Osteoblast (primary cell): ENCODE results near the gene YTHDC1. TPM values are rescaled to one million over a fixed set of nuclear protein-coding genes. Genes with fewer than 3 reads are reported as not detected.

Experiments
- DNase-seq: peaks from one replicate; pipeline ENCODE4 v3.0.0; 2011; ENCODE audit warnings: low spot score, mixed read lengths; ENCODE audit not compliant: insufficient read length; ENCODE audit errors: missing footprints
- H2AFZ ChIP-seq: 2 replicates; pipeline ENCODE4 v1.6.0; 2011; ENCODE audit warnings: mild to moderate bottlenecking, low read length
- H3K27ac ChIP-seq: 2 replicates; pipeline ENCODE4 v1.5.1; 2011; ENCODE audit warnings: mild to moderate bottlenecking, low read depth, low read length, moderate library complexity
- H3K27me3 ChIP-seq: 2 replicates; pipeline ENCODE4 v1.6.0; 2012; ENCODE audit warnings: mild to moderate bottlenecking, control low read depth, inconsistent platforms, low read length, moderate library complexity; ENCODE audit not compliant: insufficient read depth
- H3K36me3 ChIP-seq: 2 replicates; pipeline ENCODE4 v1.5.1; 2011; ENCODE audit warnings: mild to moderate bottlenecking, low read length, control low read depth, moderate library complexity; ENCODE audit not compliant: insufficient read depth
- H3K4me1 ChIP-seq: 2 replicates; pipeline ENCODE4 v1.5.1; 2011; ENCODE audit warnings: mild to moderate bottlenecking, low read length, control low read depth, moderate library complexity; ENCODE audit not compliant: insufficient read depth
- H3K4me2 ChIP-seq: 2 replicates; pipeline ENCODE4 v1.6.0; 2011; ENCODE audit warnings: mild to moderate bottlenecking, low read length; ENCODE audit not compliant: insufficient read depth
- H3K4me3 ChIP-seq: fragments of 200-600 bp; sonication (generic); 3 replicates; pipeline ENCODE4 v1.5.1; 2012; ENCODE audit warnings: mild to moderate bottlenecking, low read length, inconsistent platforms; ENCODE audit not compliant: insufficient read depth
- H3K79me2 ChIP-seq: 2 replicates; pipeline ENCODE4 v1.6.0; 2012; ENCODE audit warnings: mild to moderate bottlenecking, low read length, control low read depth, inconsistent platforms; ENCODE audit not compliant: insufficient read depth
- H3K9me3 ChIP-seq: 2 replicates; pipeline ENCODE4 v1.5.1; 2011; ENCODE audit warnings: low read depth, low read length, control low read depth
- H4K20me1 ChIP-seq: 2 replicates; pipeline ENCODE4 v1.6.0; 2012; ENCODE audit warnings: mild to moderate bottlenecking, low read length, control low read depth; ENCODE audit not compliant: insufficient read depth
- total RNA-seq: library from RNA; depleted of rRNA; stranded (reverse); fragments of >200 nt; gene quantifications from 2 replicates; pipeline ENCODE4 v1.2.3, GENCODE V29; 2012
- TF ChIP-seq, protein P1 (sequence below): IDR thresholded peaks from 2 replicates; pipeline ENCODE4 v1.5.1; 2011; ENCODE audit warnings: mild to moderate bottlenecking, low read depth, low read length, moderate library complexity; ENCODE audit errors: extremely low read depth

Gene YTHDC1
- total RNA-seq, 1 donor: 40.2 TPM

- TF ChIP-seq, protein P1, sequence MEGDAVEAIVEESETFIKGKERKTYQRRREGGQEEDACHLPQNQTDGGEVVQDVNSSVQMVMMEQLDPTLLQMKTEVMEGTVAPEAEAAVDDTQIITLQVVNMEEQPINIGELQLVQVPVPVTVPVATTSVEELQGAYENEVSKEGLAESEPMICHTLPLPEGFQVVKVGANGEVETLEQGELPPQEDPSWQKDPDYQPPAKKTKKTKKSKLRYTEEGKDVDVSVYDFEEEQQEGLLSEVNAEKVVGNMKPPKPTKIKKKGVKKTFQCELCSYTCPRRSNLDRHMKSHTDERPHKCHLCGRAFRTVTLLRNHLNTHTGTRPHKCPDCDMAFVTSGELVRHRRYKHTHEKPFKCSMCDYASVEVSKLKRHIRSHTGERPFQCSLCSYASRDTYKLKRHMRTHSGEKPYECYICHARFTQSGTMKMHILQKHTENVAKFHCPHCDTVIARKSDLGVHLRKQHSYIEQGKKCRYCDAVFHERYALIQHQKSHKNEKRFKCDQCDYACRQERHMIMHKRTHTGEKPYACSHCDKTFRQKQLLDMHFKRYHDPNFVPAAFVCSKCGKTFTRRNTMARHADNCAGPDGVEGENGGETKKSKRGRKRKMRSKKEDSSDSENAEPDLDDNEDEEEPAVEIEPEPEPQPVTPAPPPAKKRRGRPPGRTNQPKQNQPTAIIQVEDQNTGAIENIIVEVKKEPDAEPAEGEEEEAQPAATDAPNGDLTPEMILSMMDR: no peak
- Histone ChIP-seq H4K20me1 (peaks cover 74% of the 10 kb centered on the region), H3K4me1 (peaks cover 32% of the 10 kb centered on the region), H3K27me3 (no peaks in the 10 kb centered on the region), H3K27ac (no peak overlapping the region), H3K4me3 (no peak overlapping the region), H3K36me3 (no peaks in the 10 kb centered on the region), H3K4me2 (no peak overlapping the region), H3K9me3 (no peaks in the 10 kb centered on the region), H2AFZ (no peak overlapping the region), H3K79me2 (peaks cover 99% of the 10 kb centered on the region)
- no peak for DNase-seq
Measured at GRCh38 chr4:68344785-68345184, 5.1 kb downstream of the YTHDC1 start.

DNA sequence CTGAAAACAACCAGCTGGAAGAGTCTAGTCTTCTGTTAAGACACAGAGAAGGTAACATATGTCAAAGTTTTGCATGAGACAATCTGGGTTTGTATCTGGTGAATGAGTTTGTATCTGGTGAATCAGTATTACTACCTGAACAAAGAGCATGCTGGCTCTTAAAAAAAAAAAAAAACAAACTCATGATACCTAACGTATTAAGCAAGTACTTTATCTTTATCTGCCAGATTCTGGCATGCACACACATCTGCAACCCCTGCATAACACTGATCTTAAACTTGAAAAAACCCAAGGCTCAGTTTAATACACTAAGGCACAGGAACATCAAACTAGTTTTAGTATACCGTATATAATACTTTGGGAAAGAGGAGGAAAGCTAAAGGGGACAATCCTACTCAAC, 5.8 kb downstream of the YTHDC1 start:
- TF ChIP-seq, protein P1: no peak
- Histone ChIP-seq H3K9me3 (no peaks in the 10 kb centered on the region), H3K27ac (no peak overlapping the region), H3K4me3 (no peak overlapping the region), H3K27me3 (no peaks in the 10 kb centered on the region), H2AFZ (no peak overlapping the region), H3K79me2 (peaks cover 99% of the 10 kb centered on the region), H3K4me2 (no peak overlapping the region), H3K36me3 (no peaks in the 10 kb centered on the region), H4K20me1 (peaks cover 81% of the 10 kb centered on the region), H3K4me1 (peaks cover 32% of the 10 kb centered on the region)
- DNase-seq: no peak

GRCh38 chr4:68342134-68342533, 7.8 kb downstream of the YTHDC1 start:
- peaks cover 74% of the 10 kb centered on the region for H4K20me1 ChIP-seq

GRCh38 chr4:68338625-68339024, 11.3 kb downstream of the YTHDC1 start:
- Histone ChIP-seq H3K27me3 (no peaks in the 10 kb centered on the region), H3K36me3 (peaks cover 26% of the 10 kb centered on the region), H3K4me1 (peaks cover 15% of the 10 kb centered on the region), H3K79me2 (peaks cover 93% of the 10 kb centered on the region), H3K27ac (no peak overlapping the region), H4K20me1 (peaks cover 51% of the 10 kb centered on the region), H3K4me3 (no peak overlapping the region), H2AFZ (no peak overlapping the region), H3K4me2 (no peak overlapping the region), H3K9me3 (no peaks in the 10 kb centered on the region)
- TF ChIP-seq, protein P1: no peak
- no peak for DNase-seq

More at GRCh38 chr4:68342134-68342533, 7.8 kb downstream of the YTHDC1 start:
- Histone ChIP-seq H3K4me2 (peak overlapping the region; percentile 18), H3K9me3 (no peaks in the 10 kb centered on the region), H3K27me3 (no peaks in the 10 kb centered on the region), H3K4me3 (no peak overlapping the region), H3K36me3 (peaks cover 7% of the 10 kb centered on the region), H2AFZ (no peak overlapping the region), H3K27ac (peak overlapping the region; percentile 35), H3K4me1 (peaks cover 21% of the 10 kb centered on the region), H3K79me2 (peaks cover 99% of the 10 kb centered on the region)
- no peak for DNase-seq
- TF ChIP-seq, protein P1: no peak
